Measurements from ENCODE around the gene PAXIP1.
A peak's percentile ranks its signal among the peaks of the same experiment; 100 is the strongest.
"Not testable (repeated sequence)": the region's sequence is repeated elsewhere in the genome, so short reads cannot be mapped to it uniquely, and the experiment has no call there.

The PAXIP1 gene

GRCh38 chr7:154934353-154934952, 68.5 kb downstream of the PAXIP1 start:
- DNase-seq: not testable (repeated sequence)

GRCh38 chr7:154931906-154932305, 71.0 kb downstream of the PAXIP1 start:
- DNase-seq: no peak

GRCh38 chr7:154929006-154929726, 73.8 kb downstream of the PAXIP1 start:
- no peak for DNase-seq

- DNase-seq: peak; percentile 76
Observed at GRCh38 chr7:154928136-154929005, 74.6 kb downstream of the PAXIP1 start.

GRCh38 chr7:154927624-154928125, 75.2 kb downstream of the PAXIP1 start:
- peak; percentile 79 for DNase-seq

- not testable (repeated sequence) for DNase-seq
Observed at GRCh38 chr7:154922472-154922871, 80.5 kb downstream of the PAXIP1 start.

- DNase-seq: no peak
Observed at GRCh38 chr7:154919344-154920225, 83.3 kb downstream of the PAXIP1 start.

- DNase-seq: no peak
Observed at GRCh38 chr7:154918741-154919140, 84.2 kb downstream of the PAXIP1 start.

- no peak for DNase-seq
Observed at GRCh38 chr7:154918266-154918665, 84.7 kb downstream of the PAXIP1 start.

- DNase-seq: no peak
Observed at GRCh38 chr7:154917808-154918160, 85.1 kb downstream of the PAXIP1 start.

- no peak for DNase-seq
Observed at GRCh38 chr7:154916856-154917807, 85.8 kb downstream of the PAXIP1 start.

- no peak for DNase-seq
Observed at GRCh38 chr7:154916381-154916780, 86.5 kb downstream of the PAXIP1 start.

- DNase-seq: no peak
Observed at GRCh38 chr7:154915600-154915999, 87.3 kb downstream of the PAXIP1 start.

- no peak for DNase-seq
Observed at GRCh38 chr7:154914996-154915380, 87.9 kb downstream of the PAXIP1 start.

- no peak for DNase-seq
Observed at GRCh38 chr7:154914308-154914995, 88.5 kb downstream of the PAXIP1 start.

GRCh38 chr7:154913638-154914307, 89.2 kb downstream of the PAXIP1 start:
- peak; percentile 52 for DNase-seq

GRCh38 chr7:154912871-154913637, 89.9 kb downstream of the PAXIP1 start:
- DNase-seq: no peak

- DNase-seq: no peak
Observed at GRCh38 chr7:154911862-154912455, 91.0 kb downstream of the PAXIP1 start.

GRCh38 chr7:154911411-154911810, 91.5 kb downstream of the PAXIP1 start:
- no peak for DNase-seq

Measured in NCI-H526 treated with DMSO at 0.1 percent for 48 hours (cell line).